GM18511 (cell line): ENCODE measurements around the gene ASRGL1.
"Not testable (repeated sequence)": the region's sequence is repeated elsewhere in the genome, so short reads cannot be mapped to it uniquely, and the experiment has no call there.

Source experiments
- ATAC-seq: cut with Tn5 transposase; IDR thresholded peaks from one replicate; pipeline ENCODE4 v1.9.1; 2021; ENCODE audit warnings: mild to moderate bottlenecking, moderate library complexity; ENCODE audit not compliant: unreplicated experiment

The ASRGL1 gene

DNA sequence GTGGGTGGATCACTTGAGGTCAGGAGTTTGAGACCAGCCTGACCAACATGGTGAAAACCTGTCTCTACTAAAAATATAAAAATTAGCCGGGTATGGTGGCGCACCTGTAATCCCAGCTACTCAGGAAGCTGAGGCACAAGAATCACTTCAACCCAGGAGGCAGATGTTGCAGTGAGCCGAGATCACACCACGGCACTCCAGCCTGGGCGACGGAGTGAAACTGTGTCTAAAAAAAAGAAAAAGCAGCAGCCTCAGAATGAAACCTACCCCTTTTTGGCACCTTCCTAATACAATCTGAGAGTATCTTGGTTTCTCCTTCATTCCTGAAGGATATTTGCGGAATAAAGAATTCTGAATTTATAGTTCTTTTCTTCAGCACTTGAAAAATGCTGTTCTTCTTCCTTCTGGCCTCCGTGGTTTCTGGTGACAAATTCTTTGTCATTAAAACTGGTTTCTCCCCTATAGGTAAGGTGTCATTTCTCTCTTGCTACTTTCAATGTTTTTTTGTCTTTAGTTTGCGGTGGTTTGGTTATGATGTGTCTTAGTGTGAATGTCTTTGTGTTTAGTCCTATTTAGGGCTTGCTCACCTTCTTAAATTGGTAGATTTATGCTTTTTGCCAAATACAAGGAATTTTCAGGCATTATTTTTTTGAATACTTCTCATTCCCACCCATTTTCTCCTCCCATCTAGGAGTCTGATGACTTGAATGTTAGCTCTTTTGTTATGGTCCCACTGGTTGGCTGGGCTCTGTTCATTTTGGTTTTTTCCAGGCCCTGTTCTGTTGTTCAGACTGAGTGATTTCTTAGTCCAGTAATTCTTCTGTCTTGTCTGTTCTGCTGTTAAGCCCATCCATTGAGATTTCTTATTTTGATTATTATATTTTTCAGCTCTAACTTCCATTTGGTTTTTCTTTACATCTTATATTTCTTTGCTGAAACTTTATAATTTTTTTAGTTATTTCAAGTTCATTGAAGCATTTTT, 15.4 kb downstream of the ASRGL1 start:
- ATAC-seq, result no peak

DNA sequence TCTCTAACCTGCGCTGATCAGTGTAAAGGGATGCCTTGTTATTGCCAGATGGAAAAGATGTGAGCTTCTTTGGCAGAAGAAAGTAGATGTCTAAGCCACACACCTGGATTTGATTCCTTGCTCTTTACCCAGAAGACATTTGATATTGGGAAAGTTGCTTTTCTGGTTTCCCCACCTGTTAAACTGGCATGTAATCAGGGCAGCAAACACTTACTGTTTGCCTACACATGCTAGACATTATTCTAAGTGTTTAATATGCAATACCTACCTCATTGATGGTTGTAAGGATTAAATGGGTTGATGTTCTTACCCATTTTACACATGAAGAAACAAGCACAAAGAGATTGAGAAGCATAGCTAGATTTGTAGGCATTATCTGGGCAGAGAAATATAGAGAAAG, 16.6 kb downstream of the ASRGL1 start:
- no peak for ATAC-seq

DNA sequence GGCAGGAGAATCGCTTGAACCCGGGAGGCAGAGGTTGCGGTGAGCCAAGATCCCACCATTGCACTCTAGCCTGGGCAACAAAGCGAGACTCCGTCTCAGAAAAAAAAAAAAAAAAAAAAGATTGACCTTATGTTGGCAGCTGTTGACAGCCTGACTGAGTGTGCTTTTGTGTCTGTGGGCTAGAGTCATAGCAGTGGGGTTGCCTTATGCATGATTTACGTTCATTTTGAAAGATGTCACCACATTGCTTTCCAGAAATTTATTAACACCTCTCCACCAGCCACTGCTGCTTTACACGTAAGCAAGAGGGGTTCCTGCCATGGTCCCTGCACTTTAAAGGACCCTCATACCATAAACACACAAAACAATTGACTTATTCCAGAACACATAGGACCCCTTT, 21.0 kb downstream of the ASRGL1 start:
- ATAC-seq, result no peak

DNA sequence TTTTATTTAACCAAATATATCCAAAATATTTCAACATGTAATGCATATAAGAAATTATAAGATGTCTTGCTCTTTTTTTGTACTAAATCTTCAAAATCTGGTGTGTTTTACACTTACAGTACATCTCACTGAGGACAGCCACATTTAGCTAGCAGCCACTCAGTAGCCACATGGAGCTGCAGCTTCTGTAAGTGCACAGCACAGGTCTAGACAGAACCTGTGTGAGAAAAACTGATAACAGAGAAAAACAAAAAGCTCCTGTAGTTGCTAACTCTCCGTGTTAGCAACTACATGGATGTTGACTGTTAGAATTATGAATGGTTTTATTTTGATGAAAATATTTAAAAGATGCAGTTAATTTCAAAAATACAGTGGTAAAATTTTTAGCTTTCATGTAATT, 22.2 kb downstream of the ASRGL1 start:
- ATAC-seq, result no peak

DNA sequence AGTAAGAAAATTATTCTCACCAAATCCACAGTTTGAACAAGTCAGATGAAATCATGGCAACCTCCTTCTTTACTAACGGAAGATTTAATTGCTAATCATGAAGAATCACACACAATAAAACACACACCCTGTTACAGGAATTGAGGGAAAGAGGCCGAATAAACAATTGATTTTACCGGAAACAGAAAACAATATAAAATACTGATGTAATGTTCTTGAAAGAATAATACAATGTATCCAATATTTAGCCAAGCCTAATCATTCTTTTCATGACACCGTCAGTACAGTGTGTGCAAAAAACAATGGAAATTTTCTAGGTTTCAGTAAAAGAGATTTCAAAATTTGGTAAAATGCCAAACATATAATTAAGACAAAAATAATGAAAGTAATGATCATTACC, 23.4 kb downstream of the ASRGL1 start:
- ATAC-seq, result no peak

DNA sequence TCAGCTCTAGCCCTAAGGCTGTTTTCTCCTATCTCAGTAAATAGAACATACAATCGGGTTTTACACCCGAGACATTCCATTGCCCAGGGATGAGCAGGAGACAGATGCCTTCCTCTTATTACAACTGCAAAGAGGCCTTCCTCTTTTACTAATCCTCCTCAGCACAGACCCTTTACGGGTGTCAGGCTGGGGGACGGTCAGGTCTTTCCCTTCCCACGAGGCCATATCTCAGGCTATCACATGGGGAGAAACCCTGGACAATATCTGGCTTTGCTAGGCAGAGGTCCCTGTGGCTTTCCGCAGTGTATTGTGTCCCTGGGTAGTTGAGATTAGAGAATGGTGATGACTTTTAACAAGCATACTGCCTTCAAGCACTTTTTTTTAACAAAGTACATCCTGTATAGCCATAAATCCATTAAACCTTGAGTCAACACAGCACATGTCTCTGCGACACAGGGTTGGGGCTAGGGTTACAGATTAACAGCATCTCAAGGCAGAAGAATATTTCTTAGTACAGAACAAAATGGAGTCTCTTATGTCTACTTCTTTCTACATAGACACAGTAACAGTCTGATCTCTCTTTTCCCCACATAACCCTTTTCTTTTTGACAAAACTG, 31.7 kb downstream of the ASRGL1 start:
- ATAC-seq, result not testable (repeated sequence)

DNA sequence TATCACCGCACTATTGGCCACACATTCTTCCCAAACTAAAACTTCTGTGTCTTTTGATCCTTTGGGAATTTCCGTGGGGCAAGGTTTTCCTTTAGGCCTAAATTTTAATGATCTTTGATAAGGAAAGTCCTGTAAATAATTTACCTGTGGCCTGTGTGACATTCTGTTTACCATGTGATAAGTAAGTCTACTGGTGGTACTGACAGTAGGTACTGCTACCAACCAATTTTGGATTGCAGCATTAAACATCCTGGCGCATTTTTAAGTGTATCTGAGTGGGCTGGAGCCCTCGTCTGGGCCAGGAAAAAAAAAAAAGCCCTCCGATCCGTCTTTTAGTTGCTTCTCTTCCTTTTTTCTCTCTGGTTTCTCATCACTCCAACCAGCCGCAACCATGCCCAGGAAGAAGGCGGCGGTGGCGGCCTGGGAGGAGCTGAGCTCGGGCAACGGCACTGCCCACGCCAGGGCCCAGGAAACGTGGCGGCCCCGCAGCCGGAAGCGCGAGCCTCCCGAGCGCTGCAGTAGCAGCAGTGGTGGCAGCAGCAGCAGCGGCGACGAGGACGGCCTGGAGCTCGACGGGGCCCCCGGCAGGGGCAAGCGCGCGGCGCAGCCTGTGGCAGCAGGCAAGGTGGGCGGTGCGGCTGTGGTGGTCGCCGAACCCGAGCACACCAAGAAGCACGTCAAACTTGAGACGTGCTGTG, 33.6 kb downstream of the ASRGL1 start:
- no peak for ATAC-seq

DNA sequence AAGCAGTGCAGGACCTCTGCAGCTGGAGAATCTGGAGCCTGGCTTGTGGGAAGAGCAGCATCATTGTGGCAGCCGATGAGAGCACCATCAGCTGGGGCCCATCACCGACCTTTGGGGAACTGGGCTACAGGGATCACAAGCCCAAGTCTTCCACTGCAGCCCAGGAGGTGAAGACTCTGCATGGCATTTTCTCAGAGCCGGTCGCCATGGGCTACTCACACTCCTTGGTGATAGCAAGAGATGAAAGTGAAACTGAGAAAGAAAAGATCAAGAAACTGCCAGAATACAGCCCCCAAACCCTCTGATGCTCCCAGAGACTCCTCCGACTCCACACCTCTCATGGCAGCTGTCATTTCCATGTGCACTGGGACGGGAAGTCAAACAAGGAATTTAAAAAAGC, 35.6 kb downstream of the ASRGL1 start:
- no peak for ATAC-seq

DNA sequence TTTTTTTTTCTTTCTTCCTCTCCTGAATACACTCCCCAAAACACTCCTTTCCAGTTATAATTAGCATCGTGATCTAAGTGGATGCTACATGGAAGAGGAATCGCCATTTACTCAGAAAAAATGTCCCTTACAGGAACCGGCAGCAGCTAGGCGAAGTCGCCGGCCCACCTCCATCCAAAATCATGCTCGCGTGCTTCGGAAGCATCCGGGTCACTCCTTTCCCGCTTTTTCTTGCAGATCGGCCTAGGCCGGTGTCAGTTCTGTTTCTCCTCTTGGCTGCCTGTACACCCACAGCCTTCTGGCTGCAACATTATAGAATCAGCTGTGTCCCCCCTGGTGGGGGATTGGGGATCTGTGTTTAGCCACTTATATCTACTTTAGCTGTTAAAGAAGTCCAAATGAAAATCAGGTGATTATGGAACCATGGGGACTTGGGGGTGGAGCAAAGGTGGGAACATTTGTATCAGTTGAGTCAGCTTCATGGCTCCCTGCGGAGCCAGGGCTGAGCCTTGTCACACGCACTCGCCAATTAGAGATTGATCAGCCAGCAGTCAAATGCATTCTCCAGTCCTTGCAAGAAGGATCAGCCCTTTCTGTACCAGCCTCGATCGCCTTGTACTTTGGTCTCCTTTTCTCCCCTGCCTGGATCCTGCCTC, 36.3 kb downstream of the ASRGL1 start:
- ATAC-seq, result no peak

DNA sequence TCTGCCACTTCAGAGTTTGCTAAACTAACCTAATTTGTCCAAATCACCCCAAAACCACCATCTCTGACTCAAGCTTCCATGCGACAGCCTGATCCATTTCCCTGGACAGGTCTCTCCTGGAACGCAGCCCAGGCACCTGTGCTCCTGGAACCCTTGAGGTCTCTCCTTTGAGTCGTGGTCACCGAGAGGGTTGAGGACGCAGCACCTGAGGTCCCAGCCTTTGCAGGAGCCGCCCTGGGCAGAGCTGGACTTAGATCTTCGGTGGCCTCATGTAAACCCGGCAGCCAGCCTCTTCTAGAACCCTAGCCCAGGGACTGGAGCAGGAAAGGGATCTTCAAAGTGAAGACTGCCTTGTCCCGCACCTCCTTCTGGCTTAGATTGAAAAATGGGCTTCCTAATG, 37.6 kb downstream of the ASRGL1 start:
- ATAC-seq, result no peak

DNA sequence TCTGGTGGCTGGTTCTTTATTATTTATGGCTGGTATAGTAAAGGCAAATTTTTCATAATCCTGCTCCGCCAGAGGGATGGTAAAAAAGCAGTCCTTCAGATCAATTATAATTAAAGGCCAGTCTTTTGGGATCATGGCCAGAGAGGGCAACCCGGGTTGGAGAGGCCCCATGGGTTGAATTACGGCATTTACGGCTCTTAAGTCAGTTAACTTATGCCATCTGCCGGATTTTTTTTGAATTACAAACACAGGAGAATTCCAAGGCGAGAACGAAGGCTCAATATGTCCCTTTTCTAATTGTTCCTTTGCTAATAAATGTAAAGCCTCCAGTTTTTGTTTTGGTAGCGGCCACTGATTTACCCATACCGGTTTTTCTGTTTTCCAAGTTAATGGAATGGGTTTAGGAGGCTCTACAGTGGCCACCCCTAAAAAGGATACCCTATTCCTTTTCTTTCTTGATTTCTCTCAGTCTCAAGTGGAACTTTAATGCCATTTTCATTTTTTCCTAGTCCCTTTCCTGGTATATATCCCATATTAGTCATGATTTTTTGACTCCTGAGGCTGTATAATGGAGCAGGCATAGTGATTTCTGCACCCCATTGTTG, 41.3 kb downstream of the ASRGL1 start:
- ATAC-seq, result not testable (repeated sequence)

DNA sequence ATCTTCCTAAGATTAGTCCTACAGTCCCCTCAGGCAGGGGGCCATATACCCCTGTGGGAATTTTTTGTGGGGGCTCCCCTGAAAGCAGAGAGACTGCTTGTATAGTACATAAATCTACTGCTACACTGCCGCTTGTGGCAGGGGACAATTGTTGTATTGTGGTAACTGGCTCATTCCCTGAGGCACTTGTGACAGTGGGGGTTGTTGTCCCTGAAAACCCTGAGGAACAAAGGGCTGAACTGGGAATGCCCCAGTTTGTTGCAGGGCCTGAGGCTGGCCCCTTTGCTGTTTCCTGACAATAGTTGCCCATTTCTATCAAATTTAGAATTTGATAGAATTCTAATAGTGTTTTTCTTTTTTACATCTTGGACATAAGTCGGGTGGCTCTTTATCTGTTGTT, 42.3 kb downstream of the ASRGL1 start:
- not testable (repeated sequence) for ATAC-seq

DNA sequence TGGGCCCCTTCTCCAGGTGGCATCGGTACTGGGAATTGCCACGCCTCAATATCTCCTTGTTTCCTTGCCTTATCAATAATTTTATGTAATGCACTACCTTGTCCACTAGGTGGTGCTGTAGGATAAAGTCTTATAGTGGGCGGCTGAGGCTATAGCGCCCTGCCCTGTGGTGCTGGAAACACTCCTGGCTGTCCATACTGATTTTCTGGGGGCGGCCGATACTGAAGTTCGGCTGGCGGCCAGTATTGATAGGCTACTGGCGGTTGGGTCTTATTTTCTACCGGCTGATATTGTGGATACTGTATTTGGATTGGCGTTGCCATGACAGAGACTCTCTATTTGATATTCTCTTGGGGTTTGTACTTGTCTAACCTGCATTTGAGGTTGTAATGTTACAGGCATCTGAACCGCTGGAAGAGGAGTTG, 43.6 kb downstream of the ASRGL1 start:
- ATAC-seq, result not testable (repeated sequence)

DNA sequence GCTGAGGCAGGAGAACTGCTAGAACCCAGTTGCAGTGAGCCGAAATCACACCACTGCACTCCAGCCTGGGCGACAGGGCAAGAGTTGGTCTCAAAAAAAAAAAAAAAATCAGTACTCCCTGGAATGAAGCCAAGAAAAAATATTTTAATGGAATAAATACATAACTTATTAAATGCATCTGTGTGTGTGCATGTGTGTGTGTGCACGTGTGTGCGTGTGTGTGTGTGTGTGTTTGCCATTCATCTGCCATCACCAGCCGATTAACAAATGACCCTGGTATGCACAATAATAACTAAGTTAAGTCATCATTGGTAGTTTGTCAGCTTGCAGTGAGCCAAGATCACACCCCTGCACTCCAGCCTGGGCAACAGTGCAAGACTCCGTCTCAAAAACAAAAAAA, 46.6 kb downstream of the ASRGL1 start:
- no peak for ATAC-seq

DNA sequence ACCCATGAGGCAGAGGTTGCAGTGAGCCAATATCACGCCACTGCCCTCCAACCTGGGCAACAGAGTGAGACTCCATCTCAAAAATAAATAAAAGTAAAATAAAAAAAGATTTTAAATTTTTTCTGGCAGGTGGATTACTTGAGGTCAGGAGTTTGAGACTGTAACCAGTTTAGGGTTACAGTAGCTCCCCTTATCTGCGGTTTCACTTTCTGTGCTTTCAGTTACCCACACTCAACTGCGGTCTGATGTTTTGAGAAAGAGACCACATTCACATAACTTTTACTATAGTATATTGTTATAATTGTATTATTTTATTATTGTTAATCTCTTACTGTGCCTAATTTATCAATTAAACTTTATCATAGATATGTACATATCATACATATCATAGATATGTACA, 48.8 kb downstream of the ASRGL1 start:
- not testable (repeated sequence) for ATAC-seq

DNA sequence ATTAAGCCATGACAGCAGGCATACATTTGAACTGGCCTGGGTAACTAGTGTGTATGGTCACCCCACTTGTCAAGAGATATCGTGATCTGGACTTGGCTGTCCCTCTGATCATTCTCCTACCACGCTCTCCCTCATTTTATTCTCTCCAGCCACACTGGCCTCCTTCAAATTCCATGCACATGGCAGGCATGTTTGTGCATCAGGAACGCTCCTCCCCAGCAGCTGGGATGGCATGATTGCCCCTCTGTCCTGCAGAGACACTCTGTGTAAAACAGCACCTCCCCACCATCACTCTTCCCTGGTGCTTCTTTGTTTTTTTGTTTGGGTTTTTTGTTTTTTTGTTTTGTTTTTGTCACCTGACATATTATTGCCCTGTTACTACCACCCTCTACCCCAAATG, 50.1 kb downstream of the ASRGL1 start:
- ATAC-seq, result no peak

DNA sequence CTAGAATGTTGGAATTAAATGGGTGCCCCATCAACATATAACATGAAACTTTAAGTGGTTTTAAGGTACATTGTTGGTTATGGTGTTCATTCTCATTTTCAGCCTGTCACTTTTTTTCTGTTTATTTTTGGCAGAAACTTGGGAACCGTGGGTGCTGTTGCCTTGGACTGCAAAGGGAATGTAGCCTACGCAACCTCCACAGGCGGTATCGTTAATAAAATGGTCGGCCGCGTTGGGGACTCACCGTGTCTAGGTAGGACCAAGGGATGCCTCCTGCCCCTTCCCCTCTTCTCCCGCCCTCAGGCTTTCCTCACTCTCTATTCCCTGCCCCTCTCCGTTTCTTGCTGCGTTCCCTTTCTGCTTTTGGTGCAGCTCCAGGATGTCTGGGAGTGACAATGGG, 51.8 kb downstream of the ASRGL1 start:
- no peak for ATAC-seq

DNA sequence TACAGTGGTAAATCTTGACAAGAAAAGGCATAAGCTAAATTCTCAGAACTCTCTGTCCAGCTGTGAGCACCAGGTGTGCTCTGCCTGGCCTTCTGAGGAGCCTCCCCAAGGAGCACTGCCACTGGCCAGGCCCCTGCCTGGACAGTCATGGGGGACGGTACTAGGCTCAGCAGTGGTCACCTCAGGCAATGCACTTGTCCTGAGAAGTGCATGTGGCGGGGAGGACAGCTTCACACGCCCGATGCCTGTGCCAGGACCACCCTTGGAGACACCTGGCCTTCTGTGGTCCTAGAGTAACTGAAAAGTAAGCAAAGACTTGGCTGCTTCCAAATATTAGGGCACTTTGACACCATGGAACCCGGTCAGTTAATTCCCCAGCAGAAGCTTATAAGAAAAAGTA, 53.0 kb downstream of the ASRGL1 start:
- ATAC-seq, result no peak

DNA sequence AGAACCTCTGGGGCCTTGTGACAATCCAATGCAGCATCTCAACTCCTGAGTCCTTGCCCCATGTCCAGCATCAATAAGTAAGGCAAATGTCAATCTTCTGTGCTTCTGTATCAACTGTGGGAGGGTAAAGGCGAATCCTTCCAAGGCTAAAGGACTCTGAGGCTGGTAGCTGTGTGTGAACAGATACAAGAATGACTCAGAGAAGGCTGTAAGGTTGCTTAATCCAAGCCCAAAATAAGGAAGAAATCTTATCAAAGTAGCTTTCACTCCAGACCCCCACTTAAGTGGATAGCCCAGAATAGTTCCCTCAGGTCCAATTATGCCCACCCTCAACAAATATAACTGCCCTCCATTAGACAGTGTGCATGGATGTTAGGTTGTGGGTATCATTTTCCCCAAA, 53.5 kb downstream of the ASRGL1 start:
- no peak for ATAC-seq

DNA sequence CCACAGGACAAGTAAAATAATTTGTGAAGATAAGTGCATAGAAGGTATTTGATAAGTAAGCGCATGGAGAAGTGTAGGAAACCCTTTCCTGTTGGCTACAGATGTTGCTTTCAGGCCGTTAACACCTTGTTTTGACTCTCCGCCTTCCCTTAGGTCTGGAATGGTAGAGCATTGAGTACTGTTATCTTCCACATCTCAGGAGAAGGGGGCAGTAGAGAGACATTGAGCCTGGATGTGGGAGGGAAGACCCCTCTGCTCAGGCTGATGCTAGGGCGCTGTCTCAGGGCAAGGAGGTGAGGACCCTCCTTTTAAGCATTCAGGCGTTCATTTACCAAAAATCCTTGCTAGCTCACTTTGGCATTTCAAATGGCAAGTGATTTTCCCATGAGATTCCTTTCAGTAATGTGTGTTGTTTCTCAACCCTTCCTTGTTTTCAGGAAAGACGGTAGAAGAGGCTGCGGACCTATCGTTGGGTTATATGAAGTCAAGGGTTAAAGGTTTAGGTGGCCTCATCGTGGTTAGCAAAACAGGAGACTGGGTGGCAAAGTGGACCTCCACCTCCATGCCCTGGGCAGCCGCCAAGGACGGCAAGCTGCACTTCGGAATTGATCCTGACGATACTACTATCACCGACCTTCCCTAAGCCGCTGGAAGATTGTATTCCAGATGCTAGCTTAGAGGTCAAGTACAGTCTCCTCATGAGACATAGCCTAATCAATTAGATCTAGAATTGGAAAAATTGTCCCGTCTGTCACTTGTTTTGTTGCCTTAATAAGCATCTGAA, 54.6 kb downstream of the ASRGL1 start:
- ATAC-seq, result no peak
